ENCODE measurements around the gene CCDC188.

- TF ChIP-seq, protein P1, sequence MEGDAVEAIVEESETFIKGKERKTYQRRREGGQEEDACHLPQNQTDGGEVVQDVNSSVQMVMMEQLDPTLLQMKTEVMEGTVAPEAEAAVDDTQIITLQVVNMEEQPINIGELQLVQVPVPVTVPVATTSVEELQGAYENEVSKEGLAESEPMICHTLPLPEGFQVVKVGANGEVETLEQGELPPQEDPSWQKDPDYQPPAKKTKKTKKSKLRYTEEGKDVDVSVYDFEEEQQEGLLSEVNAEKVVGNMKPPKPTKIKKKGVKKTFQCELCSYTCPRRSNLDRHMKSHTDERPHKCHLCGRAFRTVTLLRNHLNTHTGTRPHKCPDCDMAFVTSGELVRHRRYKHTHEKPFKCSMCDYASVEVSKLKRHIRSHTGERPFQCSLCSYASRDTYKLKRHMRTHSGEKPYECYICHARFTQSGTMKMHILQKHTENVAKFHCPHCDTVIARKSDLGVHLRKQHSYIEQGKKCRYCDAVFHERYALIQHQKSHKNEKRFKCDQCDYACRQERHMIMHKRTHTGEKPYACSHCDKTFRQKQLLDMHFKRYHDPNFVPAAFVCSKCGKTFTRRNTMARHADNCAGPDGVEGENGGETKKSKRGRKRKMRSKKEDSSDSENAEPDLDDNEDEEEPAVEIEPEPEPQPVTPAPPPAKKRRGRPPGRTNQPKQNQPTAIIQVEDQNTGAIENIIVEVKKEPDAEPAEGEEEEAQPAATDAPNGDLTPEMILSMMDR (optimal IDR thresholded peaks at IDR 0.05 in 1 of 3, IDR thresholded peaks at IDR 0.05 in 1 of 3, conservative IDR thresholded peaks at IDR 0.05 in 1 of 3; ENCODE audit: extremely low read depth in 1 of 3, insufficient read depth in 2 of 3, low read length in 3 of 3) = no peak
- no peak for TF ChIP-seq EZH2 (IDR thresholded peaks at IDR 0.05; ENCODE audit: low read length)
Observed at GRCh38 chr22:20197407-20198030, 46.7 kb upstream of the CCDC188 start.

All from keratinocyte (primary cell).